NCI-H774 (cell line): ENCODE results near the gene SPOCK1.
"Not testable (repeated sequence)": the region's sequence is repeated elsewhere in the genome, so short reads cannot be mapped to it uniquely, and the experiment has no call there.

Experiments used
- DNase-seq: peaks from one replicate; lab custom pipeline; 2025; lab: John Stamatoyannopoulos, UW

Gene SPOCK1

GRCh38 chr5:137395011-137395755 is 103.9 kb downstream of the SPOCK1 start:
- DNase-seq: peak; percentile 61

- DNase-seq: no peak
Measured at GRCh38 chr5:137394380-137394779, 104.7 kb downstream of the SPOCK1 start.

- DNase-seq: no peak
Measured at GRCh38 chr5:137393196-137393993, 105.7 kb downstream of the SPOCK1 start.

GRCh38 chr5:137392261-137392660 is 106.9 kb downstream of the SPOCK1 start:
- DNase-seq: no peak

- not testable (repeated sequence) for DNase-seq
Measured at GRCh38 chr5:137391044-137391443, 108.1 kb downstream of the SPOCK1 start.

GRCh38 chr5:137389042-137389441 is 110.1 kb downstream of the SPOCK1 start:
- DNase-seq: no peak

GRCh38 chr5:137385064-137385463 is 114.1 kb downstream of the SPOCK1 start:
- DNase-seq: no peak

- no peak for DNase-seq
Measured at GRCh38 chr5:137383909-137384308, 115.2 kb downstream of the SPOCK1 start.

- no peak for DNase-seq
Measured at GRCh38 chr5:137381555-137381954, 117.6 kb downstream of the SPOCK1 start.

GRCh38 chr5:137379555-137380286 is 119.4 kb downstream of the SPOCK1 start:
- DNase-seq: no peak

GRCh38 chr5:137375741-137376526 is 123.2 kb downstream of the SPOCK1 start:
- DNase-seq: peak; percentile 48

- DNase-seq: peak; percentile 58
Measured at GRCh38 chr5:137374110-137374714, 124.9 kb downstream of the SPOCK1 start.

GRCh38 chr5:137372773-137373160 is 126.4 kb downstream of the SPOCK1 start:
- no peak for DNase-seq

- DNase-seq: no peak
Measured at GRCh38 chr5:137372016-137372772, 126.9 kb downstream of the SPOCK1 start.

GRCh38 chr5:137370096-137371071 is 128.7 kb downstream of the SPOCK1 start:
- DNase-seq: no peak

- no peak for DNase-seq
Measured at GRCh38 chr5:137368651-137369050, 130.5 kb downstream of the SPOCK1 start.

- DNase-seq: no peak
Measured at GRCh38 chr5:137367951-137368350, 131.2 kb downstream of the SPOCK1 start.

GRCh38 chr5:137366526-137366925 is 132.6 kb downstream of the SPOCK1 start:
- no peak for DNase-seq

- DNase-seq: no peak
Measured at GRCh38 chr5:137365126-137365865, 133.8 kb downstream of the SPOCK1 start.
